C4-2B (cell line): ENCODE data around the gene APRT.
A peak's percentile ranks its signal among the peaks of the same experiment; 100 is the strongest.

Experiments
- H3K27ac ChIP-seq: fragments of 450-650 bp; 2 replicates; pipeline ENCODE4 v1.5.1; 2017
- ZFX ChIP-seq: fragments of 450-650 bp; IDR thresholded peaks from 2 replicates; pipeline ENCODE4 v1.6.1; 2017
- TF ChIP-seq, protein P1 (sequence below): fragments of 450-650 bp; conservative IDR thresholded peaks from 2 replicates; pipeline ENCODE4 v1.5.1; 2017; ENCODE audit warnings: mild to moderate bottlenecking

Gene APRT

DNA sequence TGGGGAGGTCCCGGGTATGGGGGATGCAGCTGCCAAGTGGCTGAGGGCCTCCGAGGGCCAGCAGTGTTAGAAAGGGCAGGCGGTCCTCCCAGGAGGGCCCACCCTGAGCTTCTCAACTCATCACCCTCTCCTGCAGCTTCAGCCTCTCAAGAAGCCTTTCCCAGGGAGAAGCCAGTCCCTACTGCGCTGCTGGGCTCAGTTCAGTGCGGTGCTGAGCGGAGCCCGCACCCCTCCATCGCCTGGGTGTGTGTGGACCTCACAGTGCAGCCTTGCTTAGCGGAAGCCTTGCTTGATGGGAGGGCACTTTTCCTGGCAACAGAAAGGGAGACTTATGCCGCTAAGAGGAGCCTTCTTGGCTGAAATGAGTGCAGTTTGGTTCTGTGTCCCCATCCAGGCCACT lies 3.5 kb upstream of the APRT start:
- TF ChIP-seq, protein P1, sequence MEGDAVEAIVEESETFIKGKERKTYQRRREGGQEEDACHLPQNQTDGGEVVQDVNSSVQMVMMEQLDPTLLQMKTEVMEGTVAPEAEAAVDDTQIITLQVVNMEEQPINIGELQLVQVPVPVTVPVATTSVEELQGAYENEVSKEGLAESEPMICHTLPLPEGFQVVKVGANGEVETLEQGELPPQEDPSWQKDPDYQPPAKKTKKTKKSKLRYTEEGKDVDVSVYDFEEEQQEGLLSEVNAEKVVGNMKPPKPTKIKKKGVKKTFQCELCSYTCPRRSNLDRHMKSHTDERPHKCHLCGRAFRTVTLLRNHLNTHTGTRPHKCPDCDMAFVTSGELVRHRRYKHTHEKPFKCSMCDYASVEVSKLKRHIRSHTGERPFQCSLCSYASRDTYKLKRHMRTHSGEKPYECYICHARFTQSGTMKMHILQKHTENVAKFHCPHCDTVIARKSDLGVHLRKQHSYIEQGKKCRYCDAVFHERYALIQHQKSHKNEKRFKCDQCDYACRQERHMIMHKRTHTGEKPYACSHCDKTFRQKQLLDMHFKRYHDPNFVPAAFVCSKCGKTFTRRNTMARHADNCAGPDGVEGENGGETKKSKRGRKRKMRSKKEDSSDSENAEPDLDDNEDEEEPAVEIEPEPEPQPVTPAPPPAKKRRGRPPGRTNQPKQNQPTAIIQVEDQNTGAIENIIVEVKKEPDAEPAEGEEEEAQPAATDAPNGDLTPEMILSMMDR: no peak
- no peak for TF ChIP-seq ZFX
- no peak overlapping the region for H3K27ac ChIP-seq

DNA sequence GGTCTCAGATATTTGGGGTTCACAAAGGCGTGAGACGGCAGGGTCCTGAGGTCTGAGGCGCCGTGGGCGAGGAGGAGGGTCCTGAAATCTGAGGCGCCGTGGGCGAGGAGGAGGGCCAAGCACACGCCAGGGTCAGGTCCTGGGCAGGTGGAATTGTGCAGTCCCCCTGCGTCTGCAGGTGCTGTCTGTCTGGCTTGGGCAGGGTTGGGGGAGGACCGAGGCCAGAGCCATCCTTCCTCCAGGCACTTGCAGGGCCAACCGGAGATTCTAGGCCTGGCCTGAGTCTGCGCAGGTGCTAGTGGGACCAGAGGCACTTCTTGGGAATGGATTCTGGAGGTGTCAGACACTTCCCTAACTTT lies 2.4 kb upstream of the APRT start:
- no peak overlapping the region for H3K27ac ChIP-seq
- TF ChIP-seq, protein P1: no peak
- TF ChIP-seq ZFX: no peak

DNA sequence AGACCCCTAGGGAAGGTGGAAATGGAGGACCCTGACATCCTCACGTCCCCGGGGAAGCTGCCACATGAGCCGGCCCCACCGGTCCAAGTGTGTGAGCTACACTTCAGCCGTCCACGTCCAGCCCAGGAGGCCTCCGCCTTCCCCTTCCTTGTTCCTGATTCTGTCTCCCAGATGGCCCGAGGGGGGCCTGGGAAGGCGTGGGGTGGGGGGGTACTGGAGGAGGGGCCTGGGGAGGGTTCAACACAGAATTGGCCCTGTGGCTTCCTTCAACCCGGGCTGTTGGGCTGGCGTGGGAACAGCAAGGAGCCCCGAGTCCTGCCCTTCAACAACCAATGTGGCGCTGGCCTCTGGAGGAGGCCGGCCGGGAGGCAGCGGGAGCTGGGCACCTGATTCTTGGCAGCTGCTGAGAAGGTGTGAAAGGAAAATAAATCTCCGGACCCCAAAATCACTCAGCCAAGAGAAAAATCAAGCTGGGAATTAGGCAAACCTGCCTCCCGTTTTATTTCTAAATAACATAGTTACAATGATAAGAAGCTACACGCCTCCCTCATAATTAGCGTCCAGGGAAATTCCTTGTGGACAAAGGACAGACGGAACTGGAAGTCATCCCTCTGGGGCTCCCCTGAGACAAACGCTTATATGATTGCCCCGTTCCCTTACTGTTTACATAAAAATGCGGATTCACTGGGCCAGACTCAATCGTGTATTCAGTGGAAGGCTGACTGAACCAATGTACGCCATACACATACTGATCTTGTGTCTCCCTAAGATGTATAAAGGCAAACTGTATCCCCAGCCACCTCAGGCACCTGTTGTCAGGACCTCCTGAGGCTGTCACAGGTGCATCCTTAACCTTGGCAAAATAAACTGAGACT lies 1.8 kb upstream of the APRT start:
- peak overlapping the region; percentile 98 for H3K27ac ChIP-seq

DNA sequence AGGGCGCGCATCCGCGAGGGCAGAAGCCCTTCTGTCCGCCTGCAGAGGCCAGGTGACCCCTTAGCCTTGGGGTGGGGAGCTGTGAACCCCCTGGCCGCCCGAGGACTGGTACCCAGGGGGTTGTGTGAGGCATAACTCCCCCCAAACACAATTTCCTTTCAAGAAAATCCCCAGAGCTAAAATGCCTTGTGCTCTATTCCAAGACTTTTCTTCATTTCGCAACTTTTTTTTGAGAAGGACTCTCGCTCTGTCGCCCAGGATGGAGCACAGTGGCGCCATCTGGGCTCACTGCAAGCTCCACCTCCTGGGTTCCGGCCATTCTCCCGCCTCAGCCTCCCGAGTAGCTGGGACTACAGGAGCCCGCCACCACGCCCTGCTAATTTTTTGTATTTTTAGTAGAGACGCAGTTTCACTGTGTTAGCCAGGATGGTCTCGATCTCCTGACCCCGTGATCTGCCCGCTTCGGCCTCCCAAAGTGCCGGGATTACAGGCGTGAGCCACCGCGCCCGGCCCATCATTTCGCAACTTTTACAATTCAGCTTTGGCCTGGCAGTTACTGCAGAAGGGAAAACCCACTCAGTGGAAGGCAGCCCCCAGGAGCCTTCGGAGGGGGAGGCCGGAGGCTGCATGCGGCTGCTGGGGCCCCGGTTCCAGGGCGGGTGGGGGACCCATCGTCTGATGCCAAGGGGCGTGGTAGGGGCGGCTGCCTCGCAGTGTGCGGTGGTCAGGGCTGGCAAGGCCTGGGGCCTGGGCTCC lies 963 bp upstream of the APRT start:
- peak overlapping the region; percentile 98 for H3K27ac ChIP-seq
- no peak for TF ChIP-seq ZFX
- TF ChIP-seq, protein P1: peak; percentile 50

More for the DNA sequence above, 1.8 kb upstream of the APRT start:
- no peak for TF ChIP-seq ZFX
- TF ChIP-seq, protein P1: no peak

DNA sequence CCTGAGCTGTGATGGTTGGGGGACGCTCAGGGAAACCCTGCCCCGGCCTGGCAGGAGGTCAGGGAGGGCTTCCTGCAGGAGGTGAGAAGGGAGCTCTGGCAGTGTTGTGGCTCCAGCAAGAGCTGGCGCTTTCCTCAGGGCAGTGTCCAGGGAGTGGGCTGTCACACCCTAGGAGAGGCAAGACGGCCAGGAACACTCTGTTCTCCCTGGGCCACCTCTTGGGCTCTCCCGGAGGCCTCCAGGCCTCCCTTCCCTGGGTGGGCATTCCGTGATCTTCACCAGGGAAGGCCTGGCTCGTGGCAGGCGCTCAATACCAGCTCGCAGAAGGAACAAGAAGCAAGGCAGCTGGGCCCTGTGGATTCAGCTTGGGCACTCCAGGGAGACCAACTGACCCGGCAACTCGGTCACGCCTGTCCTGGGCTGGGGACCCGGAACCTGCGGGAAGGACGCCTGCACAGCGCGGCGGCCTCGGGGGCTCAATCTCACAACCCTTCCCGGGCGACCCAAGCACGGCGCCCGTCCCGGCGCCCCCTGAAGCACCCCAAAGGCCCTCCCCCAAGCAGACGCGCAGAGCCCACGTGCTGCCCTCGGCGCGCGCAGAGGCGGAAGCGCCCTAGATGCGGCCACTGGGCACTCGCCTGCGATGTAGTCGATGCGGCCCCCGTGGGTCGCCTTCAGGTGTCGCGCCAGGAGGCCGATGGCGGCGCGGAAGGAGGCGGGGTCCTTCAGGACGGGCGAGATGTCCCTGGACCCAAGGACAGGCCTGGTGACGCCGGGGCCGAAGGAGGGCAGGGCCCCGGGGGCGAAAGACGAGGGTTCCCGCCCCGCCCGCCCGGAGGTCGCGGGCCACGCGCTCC lies 588 bp downstream of the APRT start:
- peak overlapping the region; percentile 98 for H3K27ac ChIP-seq
- TF ChIP-seq, protein P1: no peak
- peak; percentile 42; the same call in 1 of the 2 replicates for TF ChIP-seq ZFX

DNA sequence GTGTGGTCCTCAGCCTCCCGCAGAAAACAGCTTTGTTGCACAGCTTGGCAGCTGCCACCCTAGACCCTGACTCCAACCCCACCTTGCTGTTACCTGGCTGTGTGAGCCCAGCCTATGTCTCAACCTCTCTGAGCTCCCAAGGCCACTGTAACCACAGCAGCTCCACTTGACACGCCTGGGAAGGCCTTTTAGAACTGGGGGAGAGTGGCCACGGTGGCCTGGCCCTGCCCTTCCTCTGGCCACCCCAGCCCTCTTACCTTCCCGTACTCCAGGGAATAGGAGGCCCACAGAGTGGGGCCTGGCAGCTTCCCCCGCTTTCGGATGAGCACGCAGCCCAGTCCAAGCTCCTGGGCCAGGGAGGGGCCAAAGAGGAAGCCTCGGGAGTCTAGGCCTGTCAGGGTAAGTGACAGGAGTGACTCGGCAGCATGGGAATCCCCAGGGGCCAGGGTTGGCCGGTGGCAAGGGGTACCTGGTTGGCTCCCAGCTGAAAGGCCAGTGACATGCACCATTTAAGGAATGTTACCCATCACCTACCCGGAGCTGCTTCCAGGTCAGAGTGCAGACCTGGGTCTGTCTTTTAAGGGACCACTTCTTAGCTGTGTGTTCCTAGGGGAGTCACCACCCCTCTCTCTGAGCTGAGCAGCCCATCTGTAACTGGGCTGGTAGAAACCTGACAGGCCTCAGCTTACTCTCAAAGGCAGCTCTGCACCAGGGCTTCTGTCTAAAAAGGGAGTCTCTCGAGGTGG lies 1.4 kb downstream of the APRT start:
- H3K27ac ChIP-seq: peak overlapping the region; percentile 98
- TF ChIP-seq ZFX: no peak
- TF ChIP-seq, protein P1: no peak
